Measurements from ENCODE around the gene PCNX2. TPM values are rescaled to one million over a fixed set of nuclear protein-coding genes. Genes with fewer than 3 reads are reported as not detected.

PCNX2 gene
- total and polyA plus RNA-seq, 2 of the 13 experiments (the other 11 are each of a cell fraction or from before 2014, with no cell fraction given): 0.11 to 0.42 TPM

DNA sequence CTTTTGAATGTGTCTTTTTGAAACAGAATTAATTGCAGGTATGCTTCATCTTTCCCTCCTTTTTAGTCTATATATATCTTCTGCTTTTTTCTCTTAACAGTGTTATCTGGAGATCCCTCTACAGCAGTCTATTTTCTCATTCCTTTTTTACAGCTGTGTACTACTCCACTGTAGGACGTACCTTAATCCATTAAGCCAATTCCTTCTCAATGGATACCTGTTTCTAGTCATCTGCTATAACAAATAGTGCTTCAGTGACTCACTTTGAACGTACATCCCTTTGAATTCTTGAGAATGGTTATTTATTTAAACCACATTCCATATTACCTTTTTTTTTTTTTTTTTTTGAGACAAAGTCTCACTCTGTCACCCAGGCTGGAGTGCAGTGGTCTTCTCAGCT lies 15.6 kb downstream of the PCNX2 start:
- H3K4me1 ChIP-seq (ENCODE audit: insufficient read depth, low read length): no peaks in the 10 kb centered on the region
- H3K27me3 ChIP-seq (ENCODE audit: control insufficient read depth in 1 of 2, insufficient read depth in 2 of 2, low read length in 2 of 2): no peaks in the 10 kb centered on the region
- ChIA-PET CTCF (ENCODE audit: low intra/inter-chr PET ratio, low total read pairs) (no interaction called here), POLR2A (no interaction called here)
- TF ChIP-seq MAFG (CRISPR knock-in tag; IDR thresholded peaks at IDR 0.05) (no peak), THAP11 (CRISPR knock-in tag; IDR thresholded peaks at IDR 0.05) (no peak), ZNF570 (CRISPR knock-in tag; IDR thresholded peaks at IDR 0.05; ENCODE audit: borderline replicate concordance) (no peak), ZNF569 (CRISPR knock-in tag; IDR thresholded peaks at IDR 0.05; ENCODE audit: borderline replicate concordance) (no peak), NFKB2 (CRISPR knock-in tag; IDR thresholded peaks at IDR 0.05; ENCODE audit: borderline replicate concordance) (no peak), CREM (IDR thresholded peaks at IDR 0.05) (no peak), CREM (CRISPR knock-in tag; IDR thresholded peaks at IDR 0.05) (no peak), SMAD1 (CRISPR knock-in tag; IDR thresholded peaks at IDR 0.05; ENCODE audit: borderline replicate concordance, low read depth) (no peak), TSC22D2 (CRISPR knock-in tag; IDR thresholded peaks at IDR 0.05; ENCODE audit: borderline replicate concordance) (no peak), FOXA3 (CRISPR knock-in tag; IDR thresholded peaks at IDR 0.05) (no peak), ZNF18 (CRISPR knock-in tag; IDR thresholded peaks at IDR 0.05; ENCODE audit: insufficient replicate concordance) (no peak), ZNF326 (CRISPR knock-in tag; IDR thresholded peaks at IDR 0.05; ENCODE audit: borderline replicate concordance) (no peak), ZNF768 (CRISPR knock-in tag; IDR thresholded peaks at IDR 0.05) (no peak), NFE2L1 (CRISPR knock-in tag; IDR thresholded peaks at IDR 0.05; ENCODE audit: borderline replicate concordance) (no peak), ZNF672 (CRISPR knock-in tag; IDR thresholded peaks at IDR 0.05) (no peak), ELF3 (CRISPR knock-in tag; IDR thresholded peaks at IDR 0.05) (no peak)
- TF ChIP-seq, protein P1, sequence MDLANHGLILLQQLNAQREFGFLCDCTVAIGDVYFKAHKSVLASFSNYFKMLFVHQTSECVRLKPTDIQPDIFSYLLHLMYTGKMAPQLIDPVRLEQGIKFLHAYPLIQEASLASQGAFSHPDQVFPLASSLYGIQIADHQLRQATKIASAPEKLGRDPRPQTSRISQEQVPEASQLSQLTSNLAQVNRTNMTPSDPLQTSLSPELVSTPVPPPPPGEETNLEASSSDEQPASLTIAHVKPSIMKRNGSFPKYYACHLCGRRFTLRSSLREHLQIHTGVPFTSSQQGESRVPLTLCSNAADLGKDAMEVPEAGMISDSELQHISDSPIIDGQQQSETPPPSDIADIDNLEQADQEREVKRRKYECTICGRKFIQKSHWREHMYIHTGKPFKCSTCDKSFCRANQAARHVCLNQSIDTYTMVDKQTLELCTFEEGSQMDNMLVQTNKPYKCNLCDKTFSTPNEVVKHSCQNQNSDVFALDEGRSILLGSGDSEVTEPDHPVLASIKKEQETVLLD (CRISPR knock-in tag; IDR thresholded peaks at IDR 0.05; ENCODE audit: low read depth): no peak
- TF ChIP-seq, protein P2, sequence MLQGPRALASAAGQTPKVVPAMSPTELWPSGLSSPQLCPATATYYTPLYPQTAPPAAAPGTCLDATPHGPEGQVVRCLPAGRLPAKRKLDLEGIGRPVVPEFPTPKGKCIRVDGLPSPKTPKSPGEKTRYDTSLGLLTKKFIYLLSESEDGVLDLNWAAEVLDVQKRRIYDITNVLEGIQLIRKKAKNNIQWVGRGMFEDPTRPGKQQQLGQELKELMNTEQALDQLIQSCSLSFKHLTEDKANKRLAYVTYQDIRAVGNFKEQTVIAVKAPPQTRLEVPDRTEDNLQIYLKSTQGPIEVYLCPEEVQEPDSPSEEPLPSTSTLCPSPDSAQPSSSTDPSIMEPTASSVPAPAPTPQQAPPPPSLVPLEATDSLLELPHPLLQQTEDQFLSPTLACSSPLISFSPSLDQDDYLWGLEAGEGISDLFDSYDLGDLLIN (CRISPR knock-in tag; IDR thresholded peaks at IDR 0.05; ENCODE audit: borderline replicate concordance): no peak
- BruUV-seq (replicated peaks): no TSS peak
- H2AFZ ChIP-seq (ENCODE audit: low read length): no peak overlapping the region
- H3K79me2 ChIP-seq (ENCODE audit: insufficient read depth, low read length): no peaks in the 10 kb centered on the region
- no peak for DNase-seq (ENCODE audit: low spot score)
- WGBS (ENCODE audit: low lambda C conversion rate): 4% methylated on average over 2 of the region's 2 CpGs
- no peak for ATAC-seq
- no peaks in the 10 kb centered on the region for H3K9me3 ChIP-seq (ENCODE audit: low read length)
- no peak for FAIRE-seq
- in situ Hi-C loops (cut with HindIII; ENCODE audit: extremely low pct_ligation_motif_present, low pct_unique_long_range_greater_than_20kb): no loop called here
- no peaks in the 10 kb centered on the region for H4K20me1 ChIP-seq (ENCODE audit: insufficient read depth, low read length)
- H3K27ac ChIP-seq (ENCODE audit: extremely low read length, insufficient read depth, low read length): no peak overlapping the region
- no peak overlapping the region for H3K4me3 ChIP-seq (replicated peaks in 1 of 3; ENCODE audit: insufficient read depth in 1 of 3, low read depth in 2 of 3, low read length in 3 of 3)
- no peaks in the 10 kb centered on the region for H3K36me3 ChIP-seq (replicated peaks in 1 of 2; ENCODE audit: control insufficient read depth in 1 of 2, insufficient read depth in 2 of 2, low read length in 2 of 2)
- H3K9ac ChIP-seq (ENCODE audit: insufficient read depth, low read depth, low read length): no peak overlapping the region
- H3K4me2 ChIP-seq (ENCODE audit: low read depth, low read length): no peak overlapping the region
- intact Hi-C loops (cut with micrococcal nuclease; ENCODE audit: unreplicated experiment): no loop called here
